Psoas muscle (tissue), 8 donors: ENCODE results near the gene ICE1. TPM values are rescaled to one million over a fixed set of nuclear protein-coding genes. Genes with fewer than 3 reads are reported as not detected.

Experiments used
- ATAC-seq, 4 donors: fragments of 200-7000 bp; cut with Tn5 transposase; one replicate each; pipeline ENCODE4 v1.9.1; 2020; ENCODE audit warnings: moderate library complexity in 3 of 4, mild to moderate bottlenecking in 2 of 4
- DNase-seq, 2 donors: peaks; one replicate each; pipeline ENCODE4 v3.0.0-alpha.2; 2020
- H3K27ac ChIP-seq: fragments of 200-600 bp; one replicate; pipeline ENCODE4 v1.8.0; 2022
- H3K27me3 ChIP-seq, 3 donors: fragments of 200-600 bp in 1 of 3; one replicate each; pipeline versions ENCODE4 v1.6.1 to v1.8.0; 2013 to 2022; ENCODE audit warnings: low read length in 2 of 3, mild to moderate bottlenecking in 2 of 3, moderate library complexity in 1 of 3; ENCODE audit not compliant: insufficient read depth in 3 of 3
- H3K36me3 ChIP-seq, 2 donors: fragments of 200-600 bp in 1 of 2; one replicate each; pipeline versions ENCODE4 v1.6.1 to v1.8.0; 2013 to 2022; ENCODE audit warnings: low read depth in 1 of 2, mild to moderate bottlenecking in 1 of 2, moderate library complexity in 1 of 2; ENCODE audit not compliant: insufficient read depth in 1 of 2
- H3K4me1 ChIP-seq: fragments of 200-600 bp; one replicate; pipeline ENCODE4 v1.8.0; 2022
- H3K4me3 ChIP-seq: fragments of 200-600 bp; one replicate; pipeline ENCODE4 v1.8.0; 2022; ENCODE audit warnings: mild to moderate bottlenecking
- H3K9me3 ChIP-seq: fragments of 200-600 bp; one replicate; pipeline ENCODE4 v1.8.0; 2022
- WGBS, 3 donors: extraction: QIAGEN DNeasy Blood & Tissue Kit; methylation state at CpG; one replicate each; pipeline versions ENCODE4 v1.1.6 to v1.1.7; 2013; 5-methylcytosine and 5-hydroxymethylcytosine counted together
- intact Hi-C, 2 donors: fragments of 100-400 bp; cut with DNase I; formaldehyde crosslinking; loops; one replicate each; pipeline versions ENCODE4 v1.11.0 to v1.14.2; 2022
- polyA plus RNA-seq, 3 donors: library from polyadenylated mRNA; stranded (reverse); fragments of 200-250 nt; gene quantifications; one replicate each; pipeline ENCODE4 v1.2.3, GENCODE V29; 2013
- total RNA-seq, 4 donors: library from RNA; stranded (reverse); fragmentation: NEBNext Ultra II Directional in 2 of 4; extraction: Animal tissue kit (Norgen Biotek cat#: 25700) in 2 of 4; gene quantifications; one replicate each; pipeline versions ENCODE4 v1.2.1 to v1.2.4, GENCODE V29; 2021 to 2023
- TF ChIP-seq, protein P1 (sequence below): fragments of 200-600 bp; IDR thresholded peaks from one replicate; pipeline ENCODE4 v1.8.0; 2022; ENCODE audit warnings: antibody characterized with exemption
- donor health status: healthy with polysubstance abuse.
- donor health status: DM: no; HTN: no; CAD: no; lungs with moderate emphysema.
- donor health status: Bipolar disorder and iron deficiency.
- donor health status: healthy.
- donor health status: DM: yes; HTN: yes; CAD: no.
- donor health status: DM: no; HTN: no; CAD: no.
- donor health status: DM: no; HTN: no; CAD: no.
- donor health status: DM: yes; HTN: yes; CAD: no.

Gene ICE1
- total and polyA plus RNA-seq, 7 donors: 9.9 to 33.6 (median 26.4) TPM

DNA sequence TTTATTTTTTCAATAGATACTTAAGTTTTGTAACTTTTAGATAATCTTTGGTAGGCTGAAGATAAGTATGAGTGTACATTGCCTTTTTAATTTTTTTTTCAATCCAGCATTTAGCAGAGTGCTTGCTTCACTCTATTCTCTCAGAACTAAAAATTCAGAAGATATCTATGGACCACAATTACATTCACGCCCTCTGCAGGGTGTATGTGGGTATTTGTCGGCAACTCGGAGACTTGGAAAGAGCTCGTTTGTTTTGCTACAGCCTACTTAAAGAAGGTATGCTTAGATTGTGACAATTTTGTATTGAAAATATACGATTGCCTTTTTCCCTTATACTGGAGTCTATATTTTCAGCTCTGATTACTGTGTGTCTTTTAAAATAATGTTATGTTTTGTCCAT is 43.8 kb downstream of the ICE1 start:
- ATAC-seq: no peak
- TF ChIP-seq, protein P1, sequence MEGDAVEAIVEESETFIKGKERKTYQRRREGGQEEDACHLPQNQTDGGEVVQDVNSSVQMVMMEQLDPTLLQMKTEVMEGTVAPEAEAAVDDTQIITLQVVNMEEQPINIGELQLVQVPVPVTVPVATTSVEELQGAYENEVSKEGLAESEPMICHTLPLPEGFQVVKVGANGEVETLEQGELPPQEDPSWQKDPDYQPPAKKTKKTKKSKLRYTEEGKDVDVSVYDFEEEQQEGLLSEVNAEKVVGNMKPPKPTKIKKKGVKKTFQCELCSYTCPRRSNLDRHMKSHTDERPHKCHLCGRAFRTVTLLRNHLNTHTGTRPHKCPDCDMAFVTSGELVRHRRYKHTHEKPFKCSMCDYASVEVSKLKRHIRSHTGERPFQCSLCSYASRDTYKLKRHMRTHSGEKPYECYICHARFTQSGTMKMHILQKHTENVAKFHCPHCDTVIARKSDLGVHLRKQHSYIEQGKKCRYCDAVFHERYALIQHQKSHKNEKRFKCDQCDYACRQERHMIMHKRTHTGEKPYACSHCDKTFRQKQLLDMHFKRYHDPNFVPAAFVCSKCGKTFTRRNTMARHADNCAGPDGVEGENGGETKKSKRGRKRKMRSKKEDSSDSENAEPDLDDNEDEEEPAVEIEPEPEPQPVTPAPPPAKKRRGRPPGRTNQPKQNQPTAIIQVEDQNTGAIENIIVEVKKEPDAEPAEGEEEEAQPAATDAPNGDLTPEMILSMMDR: no peak
- Histone ChIP-seq H3K27me3 (no peaks in the 10 kb centered on the region), H3K9me3 (no peaks in the 10 kb centered on the region), H3K36me3 (peaks cover 12 to 79% of the 10 kb centered on the region in 2 donors), H3K27ac (no peak overlapping the region), H3K4me3 (no peak overlapping the region), H3K4me1 (no peaks in the 10 kb centered on the region)
- WGBS, 3 donors: 91 to 94% (median 92%) methylated on average over 5 of the region's 5 CpGs
- DNase-seq: no peak
- intact Hi-C loops: no loop called here

DNA sequence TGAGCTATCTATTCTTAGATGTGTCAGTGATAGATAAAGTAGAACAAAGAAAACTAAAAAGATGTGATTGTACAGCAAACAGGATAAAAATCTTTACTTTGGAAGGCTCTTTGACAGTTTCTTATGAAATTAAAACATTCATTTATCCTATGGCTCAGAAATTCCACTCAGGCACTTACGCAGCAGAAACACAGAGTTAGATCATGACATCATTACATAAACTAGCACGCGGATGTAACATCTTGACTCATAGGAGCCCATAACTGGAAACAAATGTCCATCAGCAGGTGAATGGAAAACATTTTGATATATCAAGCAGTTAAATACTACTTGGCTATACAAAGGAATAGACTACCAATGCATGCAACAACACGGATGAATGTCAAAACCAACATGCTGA is 45.3 kb downstream of the ICE1 start:
- H3K36me3 ChIP-seq: peaks cover 4 to 64% of the 10 kb centered on the region in 2 donors

DNA sequence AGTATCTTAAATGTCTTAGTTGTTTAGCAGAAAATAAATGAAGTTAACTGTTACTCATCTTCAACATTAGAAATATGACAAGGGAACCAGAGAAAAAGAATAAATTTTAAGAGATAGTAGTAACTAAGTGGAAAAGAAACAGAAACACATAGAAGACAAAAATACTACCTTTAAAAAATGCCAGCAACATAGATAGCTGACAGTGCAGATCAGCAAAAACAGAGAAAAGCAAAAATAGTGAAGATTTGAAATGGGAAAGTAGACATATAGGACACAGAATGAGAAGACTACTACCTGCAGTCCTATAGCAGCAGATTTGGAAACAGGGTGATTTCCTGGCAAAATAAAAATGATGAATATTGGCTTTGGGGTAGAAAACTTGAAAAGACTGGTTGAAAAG is 48.5 kb downstream of the ICE1 start:
- H3K4me1 ChIP-seq: peaks cover 4% of the 10 kb centered on the region
- no peak overlapping the region for H3K4me3 ChIP-seq
- DNase-seq (no peak), ATAC-seq (no peak)
- intact Hi-C loops: no loop called here
- no peaks in the 10 kb centered on the region for H3K27me3 ChIP-seq
- no peak overlapping the region for H3K27ac ChIP-seq
- no peaks in the 10 kb centered on the region for H3K9me3 ChIP-seq
- TF ChIP-seq, protein P1: no peak
- H3K36me3 ChIP-seq: peaks cover 6 to 55% of the 10 kb centered on the region in 2 donors

More for the DNA sequence above, 45.3 kb downstream of the ICE1 start:
- no peak for DNase-seq
- intact Hi-C loops: no loop called here
- WGBS, 3 donors: 82 to 96% (median 90%) methylated on average over 4 of the region's 4 CpGs
- TF ChIP-seq, protein P1: no peak
- Histone ChIP-seq H3K9me3 (no peaks in the 10 kb centered on the region), H3K27ac (no peak overlapping the region), H3K4me3 (no peak overlapping the region), H3K4me1 (no peaks in the 10 kb centered on the region), H3K27me3 (no peaks in the 10 kb centered on the region)
- ATAC-seq: peak in 2 of 4 donors; percentile 41 to 60

DNA sequence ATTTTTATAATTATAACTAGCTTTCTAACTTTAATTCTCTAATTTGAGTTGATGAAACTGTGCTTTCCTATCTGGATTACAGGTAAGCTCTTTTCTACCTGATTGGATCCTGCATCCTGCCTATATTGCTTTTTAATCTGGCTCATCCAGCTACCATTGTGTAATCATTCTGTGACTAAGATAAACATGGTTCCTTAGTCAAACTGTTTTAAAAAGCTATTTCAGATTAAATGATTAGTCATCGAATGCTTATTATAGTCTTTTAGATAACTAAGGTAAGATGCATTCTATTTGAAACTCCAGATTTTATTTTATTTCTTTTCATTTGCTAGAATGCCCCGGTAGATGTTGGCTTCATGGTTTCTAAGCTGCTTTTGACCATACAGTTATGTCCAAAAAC is 50.7 kb downstream of the ICE1 start:
- Histone ChIP-seq H3K9me3 (no peaks in the 10 kb centered on the region), H3K4me1 (peaks cover 4% of the 10 kb centered on the region), H3K4me3 (no peak overlapping the region), H3K27me3 (no peaks in the 10 kb centered on the region), H3K36me3 (peaks cover 2 to 55% of the 10 kb centered on the region in 2 donors), H3K27ac (no peak overlapping the region)
- peak in 3 of 4 donors; percentile 40 to 79 (median 59) for ATAC-seq
- DNase-seq: no peak
- TF ChIP-seq, protein P1: no peak
- 96 to 99% (median 98%) methylated on average over 2 of the region's 2 CpGs for WGBS, 3 donors
- intact Hi-C loops: no loop called here

DNA sequence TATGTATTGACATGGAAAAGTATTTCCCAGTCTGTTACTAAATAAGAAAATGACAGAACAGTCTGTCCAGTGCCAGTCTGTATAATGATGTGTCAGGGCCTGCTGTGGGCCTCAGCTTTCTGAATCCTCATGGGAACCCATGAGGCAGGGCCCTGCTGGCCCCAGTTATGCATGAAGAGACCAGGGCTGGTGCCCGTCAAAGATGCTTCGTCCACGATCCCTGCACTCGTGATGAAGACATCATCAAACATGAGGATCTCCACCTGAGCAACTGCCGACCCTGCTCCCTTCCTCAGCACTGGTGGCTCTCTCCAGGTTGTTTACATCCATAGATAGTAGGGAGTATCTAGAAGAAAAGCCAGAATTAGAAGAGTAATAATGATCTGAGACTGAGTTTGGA is 52.5 kb downstream of the ICE1 start:
- WGBS, 3 donors: 94 to 97% (median 96%) methylated on average over 5 of the region's 5 CpGs
- intact Hi-C loops: no loop called here
- DNase-seq (peak in 1 of 2 donors; percentile 46), ATAC-seq (peak in 3 of 4 donors; percentile 32 to 60 (median 48))
- Histone ChIP-seq H3K27me3 (no peaks in the 10 kb centered on the region), H3K36me3 (peaks cover 2 to 54% of the 10 kb centered on the region in 2 donors), H3K27ac (no peak overlapping the region), H3K4me1 (peaks cover 4% of the 10 kb centered on the region), H3K9me3 (no peaks in the 10 kb centered on the region), H3K4me3 (no peak overlapping the region)
- TF ChIP-seq, protein P1: no peak
